ENCODE measurements around the gene SH2D5. TPM values are rescaled to one million over a fixed set of nuclear protein-coding genes. Genes with fewer than 3 reads are reported as not detected.

The SH2D5 gene
- total RNA-seq, 4 donors from 2014 or later = 0.37 TPM; not detected in 3

GRCh38 chr1:20723159-20723536, 9.4 kb downstream of the SH2D5 start:
- H3K9me3 ChIP-seq = no peaks in the 10 kb centered on the region
- in situ Hi-C loops (cut with MboI; ENCODE audit: low pct_ligation_motif_present in 1 of 4, low pct_unique_long_range_greater_than_20kb in 1 of 4, low sequenced_read_pairs in 3 of 4) (no loop called here), intact Hi-C loops (cut with DNase I; ENCODE audit: low total_unique reads) (no loop called here)
- H3K27ac ChIP-seq = no peak overlapping the region
- no peak overlapping the region for H3K4me3 ChIP-seq
- no peaks in the 10 kb centered on the region for H3K36me3 ChIP-seq
- 79% methylated on average over 4 of the region's 4 CpGs; no CpG with 5 or more reads in 1 of the 2 donors for whole genome bisulfite sequencing, 2 donors (ENCODE audit: low coverage in 1 of 2)
- DNase-seq = no peak
- H3K4me1 ChIP-seq = peaks cover 0 to 5% (median 1%) of the 10 kb centered on the region in 4 donors
- peaks cover 13% of the 10 kb centered on the region for H3K27me3 ChIP-seq
- TF ChIP-seq POLR2AphosphoS5 (IDR thresholded peaks at IDR 0.05) (no peak), CTCF (IDR thresholded peaks at IDR 0.05) (no peak), POLR2A (IDR thresholded peaks at IDR 0.05) (no peak), EP300 (IDR thresholded peaks at IDR 0.05; ENCODE audit: low read depth) (no peak)

- H3K27ac ChIP-seq = no peak overlapping the region
- H3K4me3 ChIP-seq = no peak overlapping the region
- in situ Hi-C loops (cut with MboI; ENCODE audit: low pct_ligation_motif_present in 1 of 4, low pct_unique_long_range_greater_than_20kb in 1 of 4, low sequenced_read_pairs in 3 of 4) = no loop called here
- peak; percentile 5 for DNase-seq
- no peaks in the 10 kb centered on the region for H3K9me3 ChIP-seq
- peaks cover 23% of the 10 kb centered on the region for H3K27me3 ChIP-seq
- 91% methylated on average over 27 of the region's 29 CpGs; no CpG with 5 or more reads in 1 of the 2 donors for WGBS, 2 donors (ENCODE audit: low coverage in 1 of 2)
- peaks cover 2 to 16% (median 9%) of the 10 kb centered on the region in 4 donors for H3K4me1 ChIP-seq
- intact Hi-C loops (cut with DNase I; ENCODE audit: low total_unique reads) = no loop called here
- no peaks in the 10 kb centered on the region for H3K36me3 ChIP-seq
- TF ChIP-seq EP300 (IDR thresholded peaks at IDR 0.05; ENCODE audit: low read depth) = no peak
- TF ChIP-seq CTCF (IDR thresholded peaks at IDR 0.05) = no peak
- no peak for TF ChIP-seq POLR2A (IDR thresholded peaks at IDR 0.05)
- no peak for TF ChIP-seq POLR2AphosphoS5 (IDR thresholded peaks at IDR 0.05)
These were observed 11.1 kb downstream of the SH2D5 start for GRCh38 chr1:20721117-20722061.

GRCh38 chr1:20720631-20721091, 11.8 kb downstream of the SH2D5 start:
- H3K4me3 ChIP-seq = no peak overlapping the region
- WGBS, 2 donors (ENCODE audit: low coverage in 1 of 2) = 67 to 89% methylated on average over 6 to 12 of the region's 12 CpGs
- H3K36me3 ChIP-seq = no peaks in the 10 kb centered on the region
- intact Hi-C loops (cut with DNase I; ENCODE audit: low total_unique reads) = no loop called here
- H3K27me3 ChIP-seq = peaks cover 30% of the 10 kb centered on the region
- in situ Hi-C loops (cut with MboI; ENCODE audit: low pct_ligation_motif_present in 1 of 4, low pct_unique_long_range_greater_than_20kb in 1 of 4, low sequenced_read_pairs in 3 of 4) = no loop called here
- H3K9me3 ChIP-seq = no peaks in the 10 kb centered on the region
- peaks cover 2 to 16% (median 9%) of the 10 kb centered on the region in 4 donors for H3K4me1 ChIP-seq
- TF ChIP-seq CTCF (IDR thresholded peaks at IDR 0.05) (no peak), POLR2A (IDR thresholded peaks at IDR 0.05) (no peak), EP300 (IDR thresholded peaks at IDR 0.05; ENCODE audit: low read depth) (no peak), POLR2AphosphoS5 (IDR thresholded peaks at IDR 0.05) (no peak)
- DNase-seq = peak; percentile 2
- no peak overlapping the region for H3K27ac ChIP-seq

GRCh38 chr1:20719871-20720620, 12.5 kb downstream of the SH2D5 start:
- TF ChIP-seq POLR2A (IDR thresholded peaks at IDR 0.05) (no peak), EP300 (IDR thresholded peaks at IDR 0.05; ENCODE audit: low read depth) (no peak), POLR2AphosphoS5 (IDR thresholded peaks at IDR 0.05) (no peak), CTCF (IDR thresholded peaks at IDR 0.05) (no peak)
- H3K4me1 ChIP-seq = peaks cover 2 to 16% (median 9%) of the 10 kb centered on the region in 4 donors
- H3K27me3 ChIP-seq = peaks cover 32% of the 10 kb centered on the region
- H3K4me3 ChIP-seq = no peak overlapping the region
- no peak overlapping the region for H3K27ac ChIP-seq
- H3K36me3 ChIP-seq = no peaks in the 10 kb centered on the region
- no peaks in the 10 kb centered on the region for H3K9me3 ChIP-seq
- in situ Hi-C loops (cut with MboI; ENCODE audit: low pct_ligation_motif_present in 1 of 4, low pct_unique_long_range_greater_than_20kb in 1 of 4, low sequenced_read_pairs in 3 of 4) = no loop called here
- intact Hi-C loops (cut with DNase I; ENCODE audit: low total_unique reads) = no loop called here
- 68% methylated on average over 5 of the region's 5 CpGs; no CpG with 5 or more reads in 1 of the 2 donors for WGBS, 2 donors (ENCODE audit: low coverage in 1 of 2)
- DNase-seq = peak; percentile 1

Measured in transverse colon (tissue), 4 donors.